Keratinocyte (primary cell): Measurements from ENCODE around the gene ALG14.

Source experiments
- EZH2 ChIP-seq: IDR thresholded peaks from one replicate; pipeline ENCODE4 v1.6.1; 2012; ENCODE audit warnings: inconsistent platforms, mild to moderate bottlenecking, low read length, moderate library complexity
- TF ChIP-seq, protein P1 (sequence below), 3 experiments: IDR thresholded peaks in 1 of 3; conservative IDR thresholded peaks in 1 of 3; optimal IDR thresholded peaks in 1 of 3; 2 replicates in 2 of 3; 3 replicates in 1 of 3; pipeline versions ENCODE3 to v1.5.1; 2011; ENCODE audit warnings: low read length in 3 of 3, mild to moderate bottlenecking in 3 of 3, moderate library complexity in 2 of 3, control low read depth in 1 of 3, inconsistent platforms in 1 of 3; ENCODE audit not compliant: insufficient read depth in 2 of 3; ENCODE audit errors: extremely low read depth in 1 of 3

DNA sequence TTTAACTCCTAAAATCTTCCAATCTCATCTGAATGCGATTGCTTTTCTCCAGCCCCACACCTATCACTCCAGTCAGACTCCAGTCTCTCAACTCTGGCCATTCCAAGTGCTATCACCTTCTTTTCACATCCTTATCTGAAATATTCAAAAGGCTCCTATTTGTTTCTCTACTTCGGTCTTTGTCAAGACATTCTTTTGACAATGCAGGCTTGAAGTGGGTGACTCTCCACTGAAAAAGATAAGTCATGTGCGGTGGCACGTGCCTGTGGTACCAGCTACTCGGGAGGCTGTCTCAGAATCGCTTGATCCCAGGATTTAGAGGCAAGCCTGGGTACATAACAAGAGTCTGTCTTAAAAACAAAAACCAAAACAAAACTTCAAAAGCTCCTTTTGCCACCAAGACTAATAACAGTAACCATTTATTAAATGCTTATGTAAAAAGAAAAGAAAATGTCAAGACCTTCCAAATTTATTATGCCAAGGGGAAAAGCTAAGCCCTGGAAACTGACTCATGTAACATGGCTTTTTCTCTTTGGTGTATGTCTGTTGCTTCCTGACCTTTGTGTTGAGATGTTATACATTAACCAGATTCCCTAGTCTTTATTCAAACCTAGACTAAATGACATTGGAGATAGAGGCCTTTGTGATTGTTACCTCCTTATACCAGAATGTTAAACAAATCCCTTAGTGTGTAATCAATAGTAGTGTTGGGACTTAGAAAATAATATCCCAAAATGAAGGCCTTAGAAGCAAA is 3.6 kb downstream of the ALG14 start:
- TF ChIP-seq, protein P1, sequence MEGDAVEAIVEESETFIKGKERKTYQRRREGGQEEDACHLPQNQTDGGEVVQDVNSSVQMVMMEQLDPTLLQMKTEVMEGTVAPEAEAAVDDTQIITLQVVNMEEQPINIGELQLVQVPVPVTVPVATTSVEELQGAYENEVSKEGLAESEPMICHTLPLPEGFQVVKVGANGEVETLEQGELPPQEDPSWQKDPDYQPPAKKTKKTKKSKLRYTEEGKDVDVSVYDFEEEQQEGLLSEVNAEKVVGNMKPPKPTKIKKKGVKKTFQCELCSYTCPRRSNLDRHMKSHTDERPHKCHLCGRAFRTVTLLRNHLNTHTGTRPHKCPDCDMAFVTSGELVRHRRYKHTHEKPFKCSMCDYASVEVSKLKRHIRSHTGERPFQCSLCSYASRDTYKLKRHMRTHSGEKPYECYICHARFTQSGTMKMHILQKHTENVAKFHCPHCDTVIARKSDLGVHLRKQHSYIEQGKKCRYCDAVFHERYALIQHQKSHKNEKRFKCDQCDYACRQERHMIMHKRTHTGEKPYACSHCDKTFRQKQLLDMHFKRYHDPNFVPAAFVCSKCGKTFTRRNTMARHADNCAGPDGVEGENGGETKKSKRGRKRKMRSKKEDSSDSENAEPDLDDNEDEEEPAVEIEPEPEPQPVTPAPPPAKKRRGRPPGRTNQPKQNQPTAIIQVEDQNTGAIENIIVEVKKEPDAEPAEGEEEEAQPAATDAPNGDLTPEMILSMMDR (optimal IDR thresholded peaks at IDR 0.05 in 1 of 3, IDR thresholded peaks at IDR 0.05 in 1 of 3, conservative IDR thresholded peaks at IDR 0.05 in 1 of 3; ENCODE audit: extremely low read depth in 1 of 3, insufficient read depth in 2 of 3, low read length in 3 of 3), result no peak
- TF ChIP-seq EZH2, result no peak
